Activated CD8-positive, alpha-beta memory T cell treated with anti-CD3 and anti-CD28 coated beads, Interleukin-2, amount 50 U/mL, for 1 hour (primary cell): ENCODE results near the gene POLR2J.
"Not testable (repeated sequence)": the region's sequence is repeated elsewhere in the genome, so short reads cannot be mapped to it uniquely, and the experiment has no call there.

Experiments used
- DNase-seq: peaks from one replicate; pipeline ENCODE4 v3.0.0-alpha.2; 2020; ENCODE audit errors: extremely low read depth

POLR2J gene

GRCh38 chr7:102478314-102479208 is at the start of gene POLR2J:
POLR2J (minus strand) TSS chr7:102478922; CDS start chr7:102478860, 62 bp downstream.
- peak; percentile 86 for DNase-seq

DNA sequence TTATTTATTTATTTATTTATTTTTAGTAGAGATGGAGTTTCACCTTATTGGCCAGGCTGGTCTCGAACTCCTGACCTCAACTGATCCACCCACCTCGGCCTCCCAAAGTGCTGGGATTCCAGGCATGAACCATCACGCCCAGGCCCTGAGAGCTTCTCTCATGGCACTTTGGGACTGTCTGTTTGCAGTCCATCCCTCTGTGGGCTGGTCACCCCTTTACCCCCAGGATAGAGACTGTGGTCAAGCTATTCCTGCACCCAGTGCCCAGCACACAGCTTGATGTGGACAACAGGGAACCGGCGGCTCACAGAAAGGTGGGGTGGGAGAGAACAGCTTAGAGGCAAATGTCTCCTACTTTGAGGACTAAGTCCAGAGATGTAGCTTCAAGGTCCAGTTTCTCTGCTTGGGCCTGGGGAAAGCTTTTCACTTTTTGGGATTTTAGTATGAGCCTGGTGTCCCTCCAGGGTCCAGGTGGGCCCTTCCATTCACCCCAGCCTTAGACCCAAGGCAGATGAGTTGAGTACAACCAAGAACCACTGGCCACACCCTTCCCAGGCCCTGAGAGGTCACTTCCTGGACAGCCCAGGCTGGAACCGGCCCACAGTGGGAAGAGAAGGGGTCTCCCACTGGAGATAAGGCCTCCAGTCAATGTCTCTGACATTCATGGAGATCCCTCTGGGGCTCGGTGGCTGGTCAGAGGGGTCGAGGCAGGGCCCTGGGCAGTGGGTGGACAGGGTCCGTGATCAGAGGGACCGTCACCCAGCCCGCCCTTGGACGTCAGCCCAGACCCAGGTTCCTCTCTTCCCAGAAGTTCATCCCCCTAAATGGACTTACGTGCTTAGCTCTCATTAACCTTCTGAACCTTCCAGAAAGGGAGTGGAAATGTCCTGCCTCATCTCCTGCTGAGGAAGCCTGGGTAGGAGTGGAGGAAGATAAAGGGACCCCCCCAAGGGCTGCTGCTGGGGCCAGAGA is 49.4 kb upstream of the POLR2J start:
- DNase-seq = not testable (repeated sequence)

GRCh38 chr7:102527182-102527581 is 48.5 kb upstream of the POLR2J start:
- DNase-seq = not testable (repeated sequence)

GRCh38 chr7:102524803-102525202 is 46.1 kb upstream of the POLR2J start:
- DNase-seq = not testable (repeated sequence)

- not testable (repeated sequence) for DNase-seq
Measured at GRCh38 chr7:102520797-102521196, 42.1 kb upstream of the POLR2J start.

- not testable (repeated sequence) for DNase-seq
Measured at GRCh38 chr7:102517550-102518147, 38.9 kb upstream of the POLR2J start, which contains the start of gene RASA4B. RASA4B (minus strand) TSS chr7:102517777; CDS start chr7:102517710, 67 bp downstream.

DNA sequence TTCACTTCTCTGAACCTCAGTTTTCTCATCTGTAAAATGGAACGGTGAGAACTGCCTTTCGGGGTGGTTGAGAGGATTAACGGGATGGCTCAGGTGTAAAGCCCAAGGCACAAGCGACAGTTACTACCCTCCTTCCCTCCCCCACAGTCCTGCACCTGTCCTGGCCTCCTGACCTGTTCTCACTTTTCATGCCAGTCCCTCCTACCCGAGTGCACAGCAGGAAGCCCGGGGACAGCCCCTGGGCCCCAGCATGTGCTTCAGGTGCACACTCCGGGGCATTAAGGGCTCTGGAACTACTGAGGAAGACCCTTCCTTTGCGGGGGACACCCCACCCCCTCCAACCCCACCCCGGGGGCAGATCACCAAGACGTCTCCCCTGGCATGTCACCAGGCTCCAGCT is 38.2 kb upstream of the POLR2J start:
- DNase-seq = not testable (repeated sequence)

DNA sequence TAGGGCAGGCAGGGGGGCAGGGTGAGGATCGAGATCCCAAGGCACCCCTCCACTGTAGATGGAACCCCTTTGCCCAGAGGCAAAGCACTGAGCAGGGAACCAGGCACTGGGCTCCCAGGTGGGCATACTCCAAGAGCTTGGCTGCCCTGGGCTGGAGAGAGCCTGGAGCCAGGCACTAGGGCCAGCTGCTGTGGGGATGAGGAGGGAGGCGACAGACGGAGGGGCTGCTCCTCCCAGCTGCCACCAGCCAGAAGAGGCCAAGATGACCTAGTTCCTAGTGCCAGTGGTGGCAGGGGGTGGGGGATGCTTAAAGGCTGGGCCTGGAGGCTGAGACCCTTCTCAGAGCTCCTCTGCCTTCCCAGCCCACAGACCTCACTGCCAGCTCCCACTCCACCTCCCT is 37.2 kb upstream of the POLR2J start:
- DNase-seq = not testable (repeated sequence)

- DNase-seq = not testable (repeated sequence)
Measured at GRCh38 chr7:102514881-102515721, 36.4 kb upstream of the POLR2J start.

- not testable (repeated sequence) for DNase-seq
Measured at GRCh38 chr7:102512642-102513221, 34.0 kb upstream of the POLR2J start.

DNA sequence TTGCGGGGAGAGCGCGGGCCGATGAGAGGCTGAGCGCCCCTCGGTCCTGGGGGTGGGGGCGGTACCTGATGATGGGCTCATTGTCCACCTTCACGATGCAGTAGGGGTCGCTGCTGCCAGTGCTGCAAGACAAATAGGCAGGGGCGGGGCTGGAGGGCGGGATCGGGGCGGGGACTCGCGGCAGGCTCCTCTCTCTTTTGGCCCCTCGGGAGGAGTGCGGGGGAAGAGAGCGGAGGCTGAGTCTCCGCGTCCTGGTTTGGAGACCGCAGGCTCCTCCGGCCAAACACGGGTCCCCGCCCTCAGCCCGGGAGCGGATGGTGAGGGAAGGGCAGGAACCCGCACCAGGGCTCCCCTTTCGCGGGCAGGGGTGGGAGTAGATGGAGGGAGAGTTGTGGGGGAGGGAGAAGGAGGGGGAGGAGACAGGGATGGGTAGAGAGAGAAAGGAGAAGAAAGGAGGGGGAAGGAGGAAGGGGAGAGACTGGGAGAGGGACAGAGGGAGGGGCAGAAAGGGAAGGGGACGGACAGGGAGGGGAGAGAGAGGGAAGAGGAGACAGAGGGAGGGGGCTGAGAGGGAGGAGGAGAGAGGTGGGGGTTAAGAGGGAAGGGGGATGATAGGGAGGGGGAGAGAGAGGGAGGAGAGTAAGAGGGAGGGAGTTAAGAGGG is 33.3 kb upstream of the POLR2J start:
- DNase-seq = not testable (repeated sequence)

GRCh38 chr7:102510575-102510974 is 31.9 kb upstream of the POLR2J start:
- DNase-seq = not testable (repeated sequence)

- not testable (repeated sequence) for DNase-seq
Measured at GRCh38 chr7:102507410-102508088, 28.8 kb upstream of the POLR2J start.

DNA sequence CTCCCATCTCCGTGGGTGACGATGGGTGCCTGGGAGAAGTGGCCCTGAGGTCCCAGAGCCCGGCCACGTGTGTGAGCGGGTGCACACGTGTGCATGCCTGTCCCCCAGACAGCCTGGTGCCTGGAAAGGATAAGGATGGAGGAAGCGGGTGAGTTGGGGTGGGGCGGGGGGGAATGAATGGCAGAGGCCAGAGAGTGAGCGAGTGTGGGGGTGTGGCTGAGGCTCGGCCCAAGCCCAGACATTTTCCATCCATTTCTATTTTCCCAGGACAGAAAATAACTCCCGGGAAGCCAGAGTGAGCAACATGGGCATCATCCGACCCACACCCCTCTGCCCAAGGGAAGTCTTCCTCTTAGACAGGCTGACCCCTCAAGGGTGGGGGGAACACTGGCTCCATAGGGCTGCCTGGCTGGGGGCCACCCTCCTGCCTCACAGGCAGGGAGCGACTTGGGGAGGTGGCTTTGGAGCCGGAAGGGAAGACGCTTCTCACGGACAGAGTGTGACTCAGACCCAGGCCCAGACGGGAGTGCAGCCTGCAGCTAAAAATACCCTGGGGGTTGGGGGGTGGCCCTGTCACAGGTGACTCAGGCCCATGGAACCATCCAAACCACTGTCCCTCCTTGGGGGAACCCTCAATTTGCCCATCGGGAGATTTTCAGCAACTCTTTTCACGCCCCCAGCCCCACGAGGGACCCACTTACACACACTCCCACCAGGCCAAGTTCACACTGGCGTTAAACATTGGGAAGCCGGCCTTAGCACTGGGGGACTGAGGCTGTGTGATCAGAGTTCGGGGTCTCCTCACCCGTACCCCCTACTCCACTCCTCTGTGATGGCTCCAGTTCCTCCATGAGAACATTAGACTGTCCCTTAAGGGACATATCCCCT is 26.8 kb upstream of the POLR2J start:
- DNase-seq = not testable (repeated sequence)

- DNase-seq = not testable (repeated sequence)
Measured at GRCh38 chr7:102503141-102503540, 24.4 kb upstream of the POLR2J start.

- not testable (repeated sequence) for DNase-seq
Measured at GRCh38 chr7:102498321-102498720, 19.6 kb upstream of the POLR2J start.

DNA sequence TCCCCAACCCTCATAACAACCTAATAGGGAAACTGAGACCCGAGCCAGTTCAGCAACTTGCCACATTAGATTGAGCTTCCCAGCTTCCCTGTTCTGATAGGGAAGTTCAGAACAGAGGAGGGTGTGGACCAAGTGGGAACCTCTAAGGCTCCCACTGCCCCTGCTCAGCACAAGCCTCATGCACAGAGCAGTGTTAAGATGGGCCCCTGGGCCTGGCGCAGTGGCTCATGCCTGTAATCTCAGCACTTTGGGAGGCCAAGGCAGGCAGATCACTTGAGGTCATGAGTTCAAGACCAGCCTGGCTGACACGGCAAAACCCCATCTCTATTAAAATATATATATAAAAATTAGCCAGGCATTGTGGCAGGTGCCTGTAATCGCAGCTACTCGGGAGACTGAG is 18.6 kb upstream of the POLR2J start:
- DNase-seq = not testable (repeated sequence)

GRCh38 chr7:102496861-102497260 is 18.1 kb upstream of the POLR2J start:
- DNase-seq = not testable (repeated sequence)
